HepG2 (cell line): ENCODE data around the gene EFCAB14. TPM values are rescaled to one million over a fixed set of nuclear protein-coding genes. Genes with fewer than 3 reads are reported as not detected.

Experiments
- ATAC-seq: fragments of 200-7000 bp; cut with Tn5 transposase; 3 replicates; pipeline ENCODE4 v1.9.1; 2020; ENCODE audit warnings: mild to moderate bottlenecking, moderate library complexity
- BruUV-seq: library from RNA; stranded (reverse); fragments of 400-500 nt; replicated peaks from 2 replicates; lab custom pipeline; 2021; lab: Mats Ljungman, UMichigan
- CTCF ChIA-PET: fragments of 300-600 bp; formaldehyde crosslinking; extraction: SDS; loops from one replicate; lab custom pipeline; 2021; ENCODE audit warnings: low total read pairs, inconsistent platforms, low intra/inter-chr PET ratio; lab: Yijun Ruan, JAX
- POLR2A ChIA-PET: fragments of 350-600 bp; sonication (Branson Sonifier 250); formaldehyde crosslinking; loops from one replicate; lab custom pipeline; 2020; ENCODE audit warnings: antibody characterized with exemption, inconsistent platforms; lab: Yijun Ruan, JAX
- DNase-seq: peaks from one replicate; pipeline ENCODE4 v3.0.0-alpha.2; 2015; ENCODE audit warnings: low spot score
- FAIRE-seq: peaks from 3 replicates; lab custom pipeline; 2011; peaks lifted over from hg19 to GRCh38; lab: Jason Lieb, UNC
- H2AFZ ChIP-seq: one replicate; pipeline ENCODE4 v1.6.1; 2011; ENCODE audit warnings: low read length, inconsistent platforms
- H3K27ac ChIP-seq: fragments of 300-600 bp; 3 replicates; pipeline ENCODE4 v1.8.0; 2011; ENCODE audit warnings: mixed run types, mild to moderate bottlenecking, mixed read lengths, low read length, inconsistent platforms; ENCODE audit not compliant: insufficient read depth; ENCODE audit errors: extremely low read length
- H3K27me3 ChIP-seq, 2 experiments: fragments of 200-600 bp in 1 of 2; 2 replicates in 1 of 2; 3 replicates in 1 of 2; pipeline versions ENCODE4 v1.6.0 to v1.8.0; 2011; ENCODE audit warnings: low read length in 2 of 2, mild to moderate bottlenecking in 2 of 2, moderate library complexity in 2 of 2, inconsistent platforms in 1 of 2; ENCODE audit not compliant: insufficient read depth in 2 of 2, control insufficient read depth in 1 of 2
- H3K36me3 ChIP-seq, 2 experiments: fragments of 200-600 bp in 1 of 2; replicated peaks in 1 of 2; 2 replicates in 1 of 2; 3 replicates in 1 of 2; pipeline versions ENCODE4 v1.5.1 to v1.8.0; 2011; ENCODE audit warnings: low read length in 2 of 2, inconsistent platforms in 1 of 2; ENCODE audit not compliant: insufficient read depth in 2 of 2, control insufficient read depth in 1 of 2
- H3K4me1 ChIP-seq: 2 replicates; pipeline ENCODE4 v1.5.1; 2012; ENCODE audit warnings: low read length, inconsistent platforms; ENCODE audit not compliant: insufficient read depth
- H3K4me2 ChIP-seq: 2 replicates; pipeline ENCODE4 v1.6.0; 2011; ENCODE audit warnings: low read depth, low read length, inconsistent platforms
- H3K4me3 ChIP-seq, 3 experiments: fragments of 200-600 bp in 1 of 3; sonication (generic), shearing (Covaris generic) in 1 of 3; replicated peaks in 1 of 3; 2 replicates each; pipeline ENCODE4 v1.5.1; 2011 to 2016; ENCODE audit warnings: low read length in 3 of 3, inconsistent platforms in 2 of 3, low read depth in 2 of 3, mild to moderate bottlenecking in 2 of 3, control low read depth in 1 of 3, mixed read lengths in 1 of 3; ENCODE audit not compliant: insufficient read depth in 1 of 3
- H3K79me2 ChIP-seq: one replicate; pipeline ENCODE4 v1.6.1; 2011; ENCODE audit warnings: low read length, inconsistent platforms; ENCODE audit not compliant: insufficient read depth
- H3K9ac ChIP-seq: 2 replicates; pipeline ENCODE4 v1.6.0; 2011; ENCODE audit warnings: mild to moderate bottlenecking, low read depth, low read length, inconsistent platforms; ENCODE audit not compliant: insufficient read depth
- H3K9me3 ChIP-seq: 2 replicates; pipeline ENCODE4 v1.5.1; 2012; ENCODE audit warnings: mild to moderate bottlenecking, low read length
- H4K20me1 ChIP-seq: 2 replicates; pipeline ENCODE4 v1.6.0; 2011; ENCODE audit warnings: inconsistent platforms, mild to moderate bottlenecking, low read length, moderate library complexity; ENCODE audit not compliant: insufficient read depth
- HNF4A ChIP-seq: sonication (generic); formaldehyde crosslinking; IDR thresholded peaks from 2 replicates; pipeline ENCODE4 v1.4.0; 2020; ENCODE audit warnings: missing genetic modification reagents
- HNF4G ChIP-seq, 2 experiments: sonication (generic) in 1 of 2; formaldehyde crosslinking in 1 of 2; IDR thresholded peaks; 2 replicates each; pipeline versions ENCODE4 v1.4.0 to v1.6.1; 2011 to 2020; ENCODE audit warnings: borderline replicate concordance in 2 of 2, low read depth in 2 of 2, mild to moderate bottlenecking in 2 of 2, low read length in 1 of 2, missing genetic modification reagents in 1 of 2, moderate library complexity in 1 of 2
- PAXIP1 ChIP-seq: sonication (generic); formaldehyde crosslinking; conservative IDR thresholded peaks from 2 replicates; pipeline ENCODE4 v1.4.0; 2020; ENCODE audit warnings: mild to moderate bottlenecking, missing genetic modification reagents, moderate library complexity
- SAP130 ChIP-seq: IDR thresholded peaks from 2 replicates; pipeline ENCODE4 v1.6.1; 2016; ENCODE audit warnings: low read depth
- ZNF644 ChIP-seq: IDR thresholded peaks from 2 replicates; pipeline ENCODE4 v1.6.1; 2016; ENCODE audit warnings: low read depth
- whole genome bisulfite sequencing: methylation state at CpG from one replicate; pipeline ENCODE4 v1.1.6; 2017; ENCODE audit warnings: low lambda C conversion rate; 5-methylcytosine and 5-hydroxymethylcytosine counted together
- in situ Hi-C: cut with HindIII; loops from 2 replicates; pipeline ENCODE4 v1.10.0; 2017; ENCODE audit warnings: low pct_unique_long_range_greater_than_20kb; ENCODE audit not compliant: extremely low pct_ligation_motif_present
- intact Hi-C: fragments of 100-400 bp; cut with micrococcal nuclease; formaldehyde crosslinking; loops from one replicate; pipeline ENCODE4 v1.10.0; 2022; ENCODE audit not compliant: unreplicated experiment
- polyA plus RNA-seq, 8 experiments: library from polyadenylated mRNA; depleted of rRNA in 3 of 8; stranded (reverse) in 7 of 8; unstranded in 1 of 8; fragments of >200 nt; fragmentation: Illumina TruSeq in 4 of 8; extraction: Trizol in 4 of 8; gene quantifications; 2 replicates each; pipeline versions ENCODE4 v1.2.1 to v1.2.3, GENCODE V29; 2011 to 2016; ENCODE audit warnings: low read depth in 4 of 8, missing spikeins in 1 of 8, mixed read lengths in 1 of 8; ENCODE audit not compliant: insufficient read depth in 1 of 8
- total RNA-seq, 5 experiments: library from RNA; depleted of rRNA; stranded (reverse); fragments of >200 nt; fragmentation: Illumina TruSeq; extraction: Trizol; gene quantifications; 2 replicates each; pipeline ENCODE4 v1.2.3, GENCODE V29; 2016; ENCODE audit warnings: low read depth in 1 of 5

Gene EFCAB14
- total and polyA plus RNA-seq, 2 of the 13 experiments (the other 11 are each of a cell fraction or from before 2014, with no cell fraction given) = 13.4 to 17.9 TPM

DNA sequence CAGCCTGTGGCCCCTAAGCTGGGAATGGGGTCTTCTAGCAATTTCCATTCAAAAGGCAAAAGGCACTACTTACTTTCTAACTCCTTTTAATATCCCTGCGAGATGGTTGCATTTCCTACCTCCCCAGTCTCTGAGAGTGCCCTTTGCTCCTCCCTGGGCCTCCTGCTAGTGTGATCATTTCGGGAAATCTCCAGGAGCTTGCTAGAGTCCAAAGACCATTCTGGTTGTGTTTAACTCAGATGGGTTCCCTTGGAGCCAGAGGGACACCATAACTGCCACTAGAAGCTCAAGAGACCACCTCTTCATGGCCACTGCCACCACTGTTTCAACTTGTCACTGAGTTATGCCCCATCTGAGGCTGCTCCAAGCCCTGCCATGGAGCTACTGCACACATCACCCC is 45.5 kb upstream of the EFCAB14 start:
- no peaks in the 10 kb centered on the region for H4K20me1 ChIP-seq
- H3K36me3 ChIP-seq = no peaks in the 10 kb centered on the region
- H3K4me3 ChIP-seq = peak overlapping the region in 1 of 3 experiments; percentile 15; a peak in 1 of 6 replicates
- H3K4me2 ChIP-seq = peak overlapping the region; percentile 61; the same call in 1 of the 2 replicates
- no peak for DNase-seq
- POLR2A ChIA-PET = no interaction called here
- in situ Hi-C loops (no loop called here), intact Hi-C loops (no loop called here)
- H3K9ac ChIP-seq = no peak overlapping the region
- ATAC-seq = peak; percentile 65
- H3K4me1 ChIP-seq = peaks cover 19% of the 10 kb centered on the region
- no peak overlapping the region for H3K27ac ChIP-seq
- 11% methylated on average over 2 of the region's 2 CpGs for WGBS
- no peaks in the 10 kb centered on the region for H3K27me3 ChIP-seq
- CTCF ChIA-PET = no interaction called here
- BruUV-seq = no TSS peak
- TF ChIP-seq HNF4G (IDR thresholded peaks at IDR 0.05; ENCODE audit: borderline replicate concordance, low read depth, low read length) = peak; percentile 19; the same call in 1 of the 2 replicates
- TF ChIP-seq HNF4G (CRISPR knock-in tag; IDR thresholded peaks at IDR 0.05; ENCODE audit: borderline replicate concordance, low read depth) = no peak
- TF ChIP-seq SAP130 (CRISPR knock-in tag) = no peak
- TF ChIP-seq HNF4A (CRISPR knock-in tag) = peak; percentile 69
- TF ChIP-seq PAXIP1 (CRISPR knock-in tag) = 0 out of 2 replicates have a peak, but pooled peaks have one; percentile 16
- TF ChIP-seq ZNF644 (CRISPR knock-in tag) = peak; percentile 63; the same call in 1 of the 2 replicates
- no peak overlapping the region for H2AFZ ChIP-seq
- no peak for FAIRE-seq
- peaks cover 6% of the 10 kb centered on the region; the same call in 1 of the 2 replicates for H3K9me3 ChIP-seq
- H3K79me2 ChIP-seq = no peaks in the 10 kb centered on the region
